HepG2 (cell line): ENCODE measurements around the gene OR56A3. TPM values are rescaled to one million over a fixed set of nuclear protein-coding genes. Genes with fewer than 3 reads are reported as not detected.
A peak's percentile ranks its signal among the peaks of the same experiment; 100 is the strongest.

Experiments used
- ATAC-seq: fragments of 200-7000 bp; cut with Tn5 transposase; 3 replicates; pipeline ENCODE4 v1.9.1; 2020; ENCODE audit warnings: mild to moderate bottlenecking, moderate library complexity
- BruUV-seq: library from RNA; stranded (reverse); fragments of 400-500 nt; replicated peaks from 2 replicates; lab custom pipeline; 2021; lab: Mats Ljungman, UMichigan
- CTCF ChIA-PET: fragments of 300-600 bp; formaldehyde crosslinking; extraction: SDS; loops from one replicate; lab custom pipeline; 2021; ENCODE audit warnings: low total read pairs, inconsistent platforms, low intra/inter-chr PET ratio; lab: Yijun Ruan, JAX
- POLR2A ChIA-PET: fragments of 350-600 bp; sonication (Branson Sonifier 250); formaldehyde crosslinking; loops from one replicate; lab custom pipeline; 2020; ENCODE audit warnings: antibody characterized with exemption, inconsistent platforms; lab: Yijun Ruan, JAX
- DNase-seq: peaks from one replicate; pipeline ENCODE4 v3.0.0-alpha.2; 2015; ENCODE audit warnings: low spot score
- FAIRE-seq: peaks from 3 replicates; lab custom pipeline; 2011; peaks lifted over from hg19 to GRCh38; lab: Jason Lieb, UNC
- H2AFZ ChIP-seq: one replicate; pipeline ENCODE4 v1.6.1; 2011; ENCODE audit warnings: low read length, inconsistent platforms
- H3K27ac ChIP-seq: fragments of 300-600 bp; 3 replicates; pipeline ENCODE4 v1.8.0; 2011; ENCODE audit warnings: mixed run types, mild to moderate bottlenecking, mixed read lengths, low read length, inconsistent platforms; ENCODE audit not compliant: insufficient read depth; ENCODE audit errors: extremely low read length
- H3K27me3 ChIP-seq, 2 experiments: fragments of 200-600 bp in 1 of 2; 2 replicates in 1 of 2; 3 replicates in 1 of 2; pipeline versions ENCODE4 v1.6.0 to v1.8.0; 2011; ENCODE audit warnings: low read length in 2 of 2, mild to moderate bottlenecking in 2 of 2, moderate library complexity in 2 of 2, inconsistent platforms in 1 of 2; ENCODE audit not compliant: insufficient read depth in 2 of 2, control insufficient read depth in 1 of 2
- H3K36me3 ChIP-seq, 2 experiments: fragments of 200-600 bp in 1 of 2; replicated peaks in 1 of 2; 2 replicates in 1 of 2; 3 replicates in 1 of 2; pipeline versions ENCODE4 v1.5.1 to v1.8.0; 2011; ENCODE audit warnings: low read length in 2 of 2, inconsistent platforms in 1 of 2; ENCODE audit not compliant: insufficient read depth in 2 of 2, control insufficient read depth in 1 of 2
- H3K4me1 ChIP-seq: 2 replicates; pipeline ENCODE4 v1.5.1; 2012; ENCODE audit warnings: low read length, inconsistent platforms; ENCODE audit not compliant: insufficient read depth
- H3K4me2 ChIP-seq: 2 replicates; pipeline ENCODE4 v1.6.0; 2011; ENCODE audit warnings: low read depth, low read length, inconsistent platforms
- H3K4me3 ChIP-seq, 3 experiments: fragments of 200-600 bp in 1 of 3; sonication (generic), shearing (Covaris generic) in 1 of 3; replicated peaks in 1 of 3; 2 replicates each; pipeline ENCODE4 v1.5.1; 2011 to 2016; ENCODE audit warnings: low read length in 3 of 3, inconsistent platforms in 2 of 3, low read depth in 2 of 3, mild to moderate bottlenecking in 2 of 3, control low read depth in 1 of 3, mixed read lengths in 1 of 3; ENCODE audit not compliant: insufficient read depth in 1 of 3
- H3K79me2 ChIP-seq: one replicate; pipeline ENCODE4 v1.6.1; 2011; ENCODE audit warnings: low read length, inconsistent platforms; ENCODE audit not compliant: insufficient read depth
- H3K9ac ChIP-seq: 2 replicates; pipeline ENCODE4 v1.6.0; 2011; ENCODE audit warnings: mild to moderate bottlenecking, low read depth, low read length, inconsistent platforms; ENCODE audit not compliant: insufficient read depth
- H3K9me3 ChIP-seq: 2 replicates; pipeline ENCODE4 v1.5.1; 2012; ENCODE audit warnings: mild to moderate bottlenecking, low read length
- H4K20me1 ChIP-seq: 2 replicates; pipeline ENCODE4 v1.6.0; 2011; ENCODE audit warnings: inconsistent platforms, mild to moderate bottlenecking, low read length, moderate library complexity; ENCODE audit not compliant: insufficient read depth
- ATF7 ChIP-seq, 2 experiments: fragments of 450-650 bp in 1 of 2; sonication (generic) in 1 of 2; formaldehyde crosslinking in 1 of 2; IDR thresholded peaks; 2 replicates each; pipeline versions ENCODE4 v1.4.0 to v1.6.1; 2016 to 2020; ENCODE audit warnings: antibody characterized with exemption in 1 of 2, mild to moderate bottlenecking in 1 of 2, missing genetic modification reagents in 1 of 2
- CCDC6 ChIP-seq: sonication (generic); formaldehyde crosslinking; IDR thresholded peaks from 2 replicates; pipeline ENCODE4 v1.8.1; 2022; ENCODE audit warnings: mild to moderate bottlenecking, missing genetic modification reagents, moderate library complexity
- CREM ChIP-seq, 2 experiments: sonication (generic) in 1 of 2; formaldehyde crosslinking in 1 of 2; IDR thresholded peaks; 2 replicates each; pipeline versions ENCODE4 v1.4.0 to v1.6.1; 2016 to 2020; ENCODE audit warnings: antibody characterized with exemption in 1 of 2, mild to moderate bottlenecking in 1 of 2, missing genetic modification reagents in 1 of 2
- HNRNPLL ChIP-seq: fragments of 200-400 bp; formaldehyde crosslinking; IDR thresholded peaks from 2 replicates; pipeline ENCODE4 v1.6.1; 2017; ENCODE audit warnings: mild to moderate bottlenecking, low read depth, low read length; ENCODE audit not compliant: poor library complexity, severe bottlenecking
- LCORL ChIP-seq, 2 experiments: fragments of 450-650 bp in 1 of 2; sonication (generic) in 1 of 2; formaldehyde crosslinking in 1 of 2; IDR thresholded peaks; 2 replicates each; pipeline versions ENCODE4 v1.5.0 to v1.6.1; 2017 to 2020; ENCODE audit warnings: antibody characterized with exemption in 1 of 2, missing genetic modification reagents in 1 of 2
- MAFK ChIP-seq, 2 experiments: IDR thresholded peaks in 1 of 2; conservative IDR thresholded peaks in 1 of 2; 2 replicates each; pipeline ENCODE4 v1.6.1; 2011; ENCODE audit warnings: improper control_type of control experiment in 2 of 2, low read length in 2 of 2
- PHF8 ChIP-seq: sonication (generic); formaldehyde crosslinking; IDR thresholded peaks from 2 replicates; pipeline ENCODE4 v1.5.0; 2020; ENCODE audit warnings: missing genetic modification reagents
- SATB2 ChIP-seq: sonication (generic); formaldehyde crosslinking; IDR thresholded peaks from 2 replicates; pipeline ENCODE4 v1.5.0; 2020; ENCODE audit warnings: missing genetic modification reagents
- TBL1XR1 ChIP-seq: fragments of 150-350 bp; IDR thresholded peaks from 2 replicates; pipeline ENCODE4 v1.6.1; 2014; ENCODE audit warnings: borderline replicate concordance, low read length; ENCODE audit not compliant: partially characterized antibody
- TBX3 ChIP-seq: fragments of 450-650 bp; IDR thresholded peaks from 2 replicates; pipeline ENCODE4 v1.6.1; 2017; ENCODE audit warnings: antibody characterized with exemption, mild to moderate bottlenecking, inconsistent platforms, borderline replicate concordance
- TOPORS ChIP-seq: sonication (generic); formaldehyde crosslinking; IDR thresholded peaks from 2 replicates; pipeline ENCODE4 v1.8.0; 2023; ENCODE audit warnings: mild to moderate bottlenecking, missing genetic modification reagents
- YY1 ChIP-seq: IDR thresholded peaks from 2 replicates; pipeline ENCODE4 v1.6.1; 2011; ENCODE audit warnings: low read length, low read depth, moderate library complexity, mild to moderate bottlenecking; ENCODE audit not compliant: insufficient read depth, insufficient replicate concordance
- ZNF30 ChIP-seq: sonication (generic); formaldehyde crosslinking; IDR thresholded peaks from 2 replicates; pipeline ENCODE4 v1.5.0; 2020; ENCODE audit warnings: mild to moderate bottlenecking, missing genetic modification reagents
- ZNF816 ChIP-seq: sonication (generic); formaldehyde crosslinking; IDR thresholded peaks from 2 replicates; pipeline ENCODE4 v1.8.0; 2022; ENCODE audit warnings: missing genetic modification reagents, mild to moderate bottlenecking, borderline replicate concordance
- WGBS: methylation state at CpG from one replicate; pipeline ENCODE4 v1.1.6; 2017; ENCODE audit warnings: low lambda C conversion rate; 5-methylcytosine and 5-hydroxymethylcytosine counted together
- in situ Hi-C: cut with HindIII; loops from 2 replicates; pipeline ENCODE4 v1.10.0; 2017; ENCODE audit warnings: low pct_unique_long_range_greater_than_20kb; ENCODE audit not compliant: extremely low pct_ligation_motif_present
- intact Hi-C: fragments of 100-400 bp; cut with micrococcal nuclease; formaldehyde crosslinking; loops from one replicate; pipeline ENCODE4 v1.10.0; 2022; ENCODE audit not compliant: unreplicated experiment
- polyA plus RNA-seq, 8 experiments: library from polyadenylated mRNA; depleted of rRNA in 3 of 8; stranded (reverse) in 7 of 8; unstranded in 1 of 8; fragments of >200 nt; fragmentation: Illumina TruSeq in 4 of 8; extraction: Trizol in 4 of 8; gene quantifications; 2 replicates each; pipeline versions ENCODE4 v1.2.1 to v1.2.3, GENCODE V29; 2011 to 2016; ENCODE audit warnings: low read depth in 4 of 8, missing spikeins in 1 of 8, mixed read lengths in 1 of 8; ENCODE audit not compliant: insufficient read depth in 1 of 8
- total RNA-seq, 5 experiments: library from RNA; depleted of rRNA; stranded (reverse); fragments of >200 nt; fragmentation: Illumina TruSeq; extraction: Trizol; gene quantifications; 2 replicates each; pipeline ENCODE4 v1.2.3, GENCODE V29; 2016; ENCODE audit warnings: low read depth in 1 of 5
- TF ChIP-seq, protein P1 (sequence below): sonication (generic); formaldehyde crosslinking; IDR thresholded peaks from 2 replicates; pipeline ENCODE4 v1.4.0; 2020; ENCODE audit warnings: mild to moderate bottlenecking, missing genetic modification reagents

The OR56A3 gene
- total and polyA plus RNA-seq, 2 of the 13 experiments (the other 11 are each of a cell fraction or from before 2014, with no cell fraction given) = not detected

DNA sequence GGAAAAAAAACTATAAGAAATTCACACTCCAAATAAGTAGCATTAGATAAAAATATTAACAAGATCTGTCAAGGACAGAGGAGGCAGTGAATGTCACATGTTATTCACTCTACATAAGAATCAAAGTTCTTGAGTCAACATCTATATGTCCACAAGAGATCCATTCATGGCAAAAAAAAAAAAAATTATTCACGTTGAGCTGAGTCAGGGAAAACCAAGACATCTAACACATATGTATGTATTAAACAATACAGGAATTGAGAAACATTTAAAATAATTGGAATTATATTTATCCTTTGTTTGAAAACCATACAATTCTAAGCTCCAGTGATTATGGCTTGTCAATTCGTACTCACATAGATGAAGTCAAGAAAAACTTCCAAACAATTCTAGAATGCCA lies 24.9 kb downstream of the OR56A3 start:
- H4K20me1 ChIP-seq = no peaks in the 10 kb centered on the region
- H3K4me2 ChIP-seq = no peak overlapping the region
- ChIA-PET CTCF (no interaction called here), POLR2A (no interaction called here)
- FAIRE-seq = no peak
- H2AFZ ChIP-seq = no peak overlapping the region
- H3K4me1 ChIP-seq = no peaks in the 10 kb centered on the region
- ATAC-seq = no peak
- intact Hi-C loops (no loop called here), in situ Hi-C loops (no loop called here)
- H3K36me3 ChIP-seq = no peaks in the 10 kb centered on the region
- H3K9ac ChIP-seq = no peak overlapping the region
- 2% methylated on average over 2 of the region's 2 CpGs for WGBS
- BruUV-seq = no TSS peak
- no peak for DNase-seq
- H3K9me3 ChIP-seq = peaks cover 13% of the 10 kb centered on the region
- H3K27ac ChIP-seq = no peak overlapping the region
- no peaks in the 10 kb centered on the region for H3K27me3 ChIP-seq
- no peaks in the 10 kb centered on the region for H3K79me2 ChIP-seq
- no peak overlapping the region for H3K4me3 ChIP-seq
- TF ChIP-seq ZNF30 (CRISPR knock-in tag) (no peak), CREM (IDR thresholded peaks at IDR 0.05) (no peak), CREM (CRISPR knock-in tag; IDR thresholded peaks at IDR 0.05) (no peak), MAFK (conservative IDR thresholded peaks at IDR 0.05 in 1 of 2, IDR thresholded peaks at IDR 0.05 in 1 of 2; ENCODE audit: low read length in 2 of 2) (peak; percentile 36 to 66; a peak in 3 of 4 replicates)

DNA sequence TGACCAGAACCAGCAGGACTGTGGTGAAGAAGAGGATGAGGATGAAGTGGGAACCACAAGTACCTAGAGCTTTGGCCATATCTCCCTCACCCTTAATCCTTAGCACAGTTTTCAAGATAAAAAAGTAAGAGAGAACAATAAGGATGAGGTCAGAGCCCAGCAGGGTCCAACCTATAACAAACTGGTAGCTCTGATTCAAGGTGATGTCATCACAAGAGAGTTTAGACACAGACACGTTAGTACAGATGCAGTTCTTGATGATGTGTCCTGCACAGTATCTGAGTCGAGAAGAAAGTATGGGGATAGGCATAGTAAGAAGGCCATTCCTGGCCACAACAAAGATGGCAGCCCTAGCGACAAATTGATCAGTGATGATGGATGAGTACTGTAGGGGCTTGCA lies 25.7 kb downstream of the OR56A3 start:
- DNase-seq (no peak), FAIRE-seq (no peak), ATAC-seq (no peak)
- Histone ChIP-seq H4K20me1 (no peaks in the 10 kb centered on the region), H3K4me3 (no peak overlapping the region), H2AFZ (no peak overlapping the region), H3K4me2 (no peak overlapping the region), H3K4me1 (no peaks in the 10 kb centered on the region), H3K9ac (no peak overlapping the region), H3K79me2 (no peaks in the 10 kb centered on the region), H3K36me3 (no peaks in the 10 kb centered on the region), H3K27me3 (no peaks in the 10 kb centered on the region), H3K9me3 (peaks cover 13% of the 10 kb centered on the region), H3K27ac (no peak overlapping the region)
- in situ Hi-C loops (no loop called here), intact Hi-C loops (no loop called here)
- 0% methylated on average over 3 of the region's 3 CpGs for WGBS
- CTCF ChIA-PET = no interaction called here
- POLR2A ChIA-PET = no interaction called here
- no TSS peak for BruUV-seq
- TF ChIP-seq ATF7 (IDR thresholded peaks at IDR 0.05) (peak; percentile 72), ATF7 (CRISPR knock-in tag; IDR thresholded peaks at IDR 0.05) (no peak), PHF8 (CRISPR knock-in tag) (no peak), TBL1XR1 (no peak), HNRNPLL (no peak), TBX3 (no peak), YY1 (no peak), CCDC6 (CRISPR knock-in tag) (no peak), ZNF816 (no peak), LCORL (IDR thresholded peaks at IDR 0.05) (no peak), LCORL (CRISPR knock-in tag; IDR thresholded peaks at IDR 0.05) (no peak), SATB2 (CRISPR knock-in tag) (no peak), TOPORS (CRISPR knock-in tag) (no peak)
- TF ChIP-seq, protein P1, sequence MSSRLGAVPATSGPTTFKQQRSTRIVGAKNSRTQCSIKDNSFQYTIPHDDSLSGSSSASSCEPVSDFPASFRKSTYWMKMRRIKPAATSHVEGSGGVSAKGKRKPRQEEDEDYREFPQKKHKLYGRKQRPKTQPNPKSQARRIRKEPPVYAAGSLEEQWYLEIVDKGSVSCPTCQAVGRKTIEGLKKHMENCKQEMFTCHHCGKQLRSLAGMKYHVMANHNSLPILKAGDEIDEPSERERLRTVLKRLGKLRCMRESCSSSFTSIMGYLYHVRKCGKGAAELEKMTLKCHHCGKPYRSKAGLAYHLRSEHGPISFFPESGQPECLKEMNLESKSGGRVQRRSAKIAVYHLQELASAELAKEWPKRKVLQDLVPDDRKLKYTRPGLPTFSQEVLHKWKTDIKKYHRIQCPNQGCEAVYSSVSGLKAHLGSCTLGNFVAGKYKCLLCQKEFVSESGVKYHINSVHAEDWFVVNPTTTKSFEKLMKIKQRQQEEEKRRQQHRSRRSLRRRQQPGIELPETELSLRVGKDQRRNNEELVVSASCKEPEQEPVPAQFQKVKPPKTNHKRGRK (CRISPR knock-in tag) = no peak
